Gastrocnemius medialis (tissue), 4 donors: ENCODE measurements around the gene CD34. TPM values are rescaled to one million over a fixed set of nuclear protein-coding genes. Genes with fewer than 3 reads are reported as not detected.

Experiments
- ATAC-seq, 2 donors: fragments of 150-250 bp; one replicate each; pipeline ENCODE4 v1.9.1; 2016
- DNase-seq, 2 donors: peaks; one replicate each; pipeline ENCODE4 v3.0.0-alpha.2; 2019
- H3K27ac ChIP-seq, 4 donors: fragments of 200-600 bp; sonication (generic); 1 replicate in 1 of 4; 2 replicates in 3 of 4; pipeline ENCODE4 v1.5.1; 2016 to 2018; ENCODE audit warnings: mild to moderate bottlenecking in 2 of 4, moderate library complexity in 1 of 4
- H3K27me3 ChIP-seq, 3 donors: fragments of 200-600 bp; sonication (generic) in 2 of 3; 1 replicate in 1 of 3; 2 replicates in 2 of 3; pipeline versions ENCODE4 v1.5.1 to v1.6.0; 2016 to 2019; ENCODE audit warnings: mild to moderate bottlenecking in 1 of 3, moderate library complexity in 1 of 3
- H3K36me3 ChIP-seq, 2 donors: fragments of 200-600 bp; sonication (generic) in 1 of 2; one replicate each; pipeline ENCODE4 v1.5.1; 2017 to 2018
- H3K4me1 ChIP-seq, 2 donors: fragments of 200-600 bp; sonication (generic) in 1 of 2; one replicate each; pipeline ENCODE4 v1.5.1; 2016 to 2017; ENCODE audit warnings: mild to moderate bottlenecking in 2 of 2
- H3K4me3 ChIP-seq, 4 donors: fragments of 200-600 bp; sonication (generic) in 3 of 4; 1 replicate in 1 of 4; 2 replicates in 3 of 4; pipeline ENCODE4 v1.5.1; 2016 to 2019; ENCODE audit warnings: mild to moderate bottlenecking in 2 of 4
- H3K9me3 ChIP-seq, 3 donors: fragments of 200-600 bp; sonication (generic) in 2 of 3; 1 replicate in 1 of 3; 2 replicates in 2 of 3; pipeline ENCODE4 v1.5.1; 2016 to 2019
- POLR2A ChIP-seq, 2 donors: fragments of 450-650 bp; IDR thresholded peaks; one replicate each; pipeline ENCODE4 v1.6.1; 2017; ENCODE audit warnings: antibody characterized with exemption in 2 of 2, mild to moderate bottlenecking in 2 of 2, moderate library complexity in 2 of 2
- in situ Hi-C, 4 donors: fragments of 200-750 bp; cut with MboI; loops; one replicate each; pipeline versions ENCODE4 v1.15.0 to v1.8.0; 2017; ENCODE audit warnings: low sequenced_read_pairs in 4 of 4
- intact Hi-C: fragments of 100-400 bp; cut with DNase I; formaldehyde crosslinking; loops from one replicate; pipeline ENCODE4 v1.15.1; 2023; ENCODE audit warnings: low total_unique reads
- total RNA-seq, 4 donors: library from RNA; depleted of rRNA; stranded (reverse); fragments of >200 nt; gene quantifications; one replicate each; pipeline versions ENCODE4 v1.1.0 to v1.2.3, GENCODE V29; 2016
- TF ChIP-seq, protein P1 (sequence below), 5 experiments: fragments of 450-650 bp in 3 of 5; fragments of 200-600 bp in 2 of 5; sonication (generic) in 2 of 5; IDR thresholded peaks in 4 of 5; conservative IDR thresholded peaks in 1 of 5; 1 replicate in 4 of 5; 2 replicates in 1 of 5; pipeline ENCODE4 v1.5.1; 2016 to 2019; ENCODE audit warnings: antibody characterized with exemption in 5 of 5, mild to moderate bottlenecking in 3 of 5, moderate library complexity in 3 of 5

The CD34 gene
- total RNA-seq, 4 donors from 2014 or later = 13.6 to 31.7 (median 20.7) TPM

DNA sequence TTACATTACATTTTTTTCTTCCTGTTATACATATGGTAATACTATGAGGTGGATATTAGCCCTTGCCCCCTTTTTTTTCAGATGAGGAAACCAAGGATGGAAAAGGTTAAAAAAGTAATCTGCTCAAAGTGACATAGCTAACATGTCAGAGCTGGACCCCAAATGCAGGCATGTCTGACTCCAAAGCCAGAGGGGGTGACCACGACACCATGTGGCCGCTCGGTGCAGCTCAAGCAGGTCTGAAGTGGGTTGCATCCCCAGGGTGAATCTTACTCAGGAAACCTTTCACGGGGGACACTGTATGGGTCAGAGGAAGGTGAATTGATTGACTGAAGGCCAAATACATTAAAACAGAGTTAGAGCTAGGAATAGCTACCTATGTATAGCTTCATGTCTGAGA lies 34.8 kb downstream of the CD34 start:
- H3K36me3 ChIP-seq = no peaks in the 10 kb centered on the region
- TF ChIP-seq POLR2A (IDR thresholded peaks at IDR 0.05) = no peak
- TF ChIP-seq, protein P1, sequence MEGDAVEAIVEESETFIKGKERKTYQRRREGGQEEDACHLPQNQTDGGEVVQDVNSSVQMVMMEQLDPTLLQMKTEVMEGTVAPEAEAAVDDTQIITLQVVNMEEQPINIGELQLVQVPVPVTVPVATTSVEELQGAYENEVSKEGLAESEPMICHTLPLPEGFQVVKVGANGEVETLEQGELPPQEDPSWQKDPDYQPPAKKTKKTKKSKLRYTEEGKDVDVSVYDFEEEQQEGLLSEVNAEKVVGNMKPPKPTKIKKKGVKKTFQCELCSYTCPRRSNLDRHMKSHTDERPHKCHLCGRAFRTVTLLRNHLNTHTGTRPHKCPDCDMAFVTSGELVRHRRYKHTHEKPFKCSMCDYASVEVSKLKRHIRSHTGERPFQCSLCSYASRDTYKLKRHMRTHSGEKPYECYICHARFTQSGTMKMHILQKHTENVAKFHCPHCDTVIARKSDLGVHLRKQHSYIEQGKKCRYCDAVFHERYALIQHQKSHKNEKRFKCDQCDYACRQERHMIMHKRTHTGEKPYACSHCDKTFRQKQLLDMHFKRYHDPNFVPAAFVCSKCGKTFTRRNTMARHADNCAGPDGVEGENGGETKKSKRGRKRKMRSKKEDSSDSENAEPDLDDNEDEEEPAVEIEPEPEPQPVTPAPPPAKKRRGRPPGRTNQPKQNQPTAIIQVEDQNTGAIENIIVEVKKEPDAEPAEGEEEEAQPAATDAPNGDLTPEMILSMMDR (IDR thresholded peaks at IDR 0.05 in 4 of 5, conservative IDR thresholded peaks at IDR 0.05 in 1 of 5) = no peak
- intact Hi-C loops (no loop called here), in situ Hi-C loops (loop anchor here in 1 of 4 donors (10.0 kb wide), 1 partner anchor 51 kb away; no protein-coding TSS in a partner anchor)
- H3K27ac ChIP-seq = no peak overlapping the region
- DNase-seq (no peak), ATAC-seq (no peak)
- no peaks in the 10 kb centered on the region for H3K9me3 ChIP-seq
- peaks cover 0 to 10% of the 10 kb centered on the region in 2 donors for H3K4me1 ChIP-seq
- H3K27me3 ChIP-seq = no peaks in the 10 kb centered on the region
- H3K4me3 ChIP-seq = no peak overlapping the region

DNA sequence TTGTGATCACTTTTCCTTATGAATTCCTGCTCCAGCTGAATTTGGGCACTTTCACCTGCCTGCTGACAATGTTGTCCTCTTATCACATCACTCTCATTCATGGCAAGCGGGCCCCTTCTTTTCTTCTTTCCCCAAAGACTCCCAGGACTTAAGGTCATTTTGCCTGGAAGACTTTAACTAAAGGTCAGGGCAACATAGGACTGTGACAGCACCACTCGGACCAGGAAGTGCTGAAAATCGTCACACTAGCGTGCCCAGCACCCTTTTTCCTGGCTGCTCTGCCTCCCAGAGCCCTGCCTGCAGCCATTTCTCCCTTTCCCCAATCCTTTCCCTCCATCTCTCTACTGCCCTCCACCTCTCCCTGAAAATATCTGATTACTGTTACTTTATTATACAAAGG lies 35.4 kb downstream of the CD34 start:
- no peak overlapping the region for H3K27ac ChIP-seq
- intact Hi-C loops = no loop called here
- TF ChIP-seq, protein P1 (IDR thresholded peaks at IDR 0.05 in 4 of 5, conservative IDR thresholded peaks at IDR 0.05 in 1 of 5) = no peak
- TF ChIP-seq POLR2A (IDR thresholded peaks at IDR 0.05) = no peak
- no peaks in the 10 kb centered on the region for H3K27me3 ChIP-seq
- DNase-seq = no peak
- no peak overlapping the region for H3K4me3 ChIP-seq
- no peaks in the 10 kb centered on the region for H3K9me3 ChIP-seq
- in situ Hi-C loops = loop anchor here in 1 of 4 donors (10.0 kb wide), 1 partner anchor 51 kb away; no protein-coding TSS in a partner anchor
- H3K36me3 ChIP-seq = no peaks in the 10 kb centered on the region
- ATAC-seq = no peak
- peaks cover 0 to 10% of the 10 kb centered on the region in 2 donors for H3K4me1 ChIP-seq

GRCh38 chr1:207873055-207873890 lies 37.7 kb downstream of the CD34 start:
- ATAC-seq (no peak), DNase-seq (no peak)
- Histone ChIP-seq H3K27me3 (no peaks in the 10 kb centered on the region), H3K36me3 (no peaks in the 10 kb centered on the region), H3K9me3 (no peaks in the 10 kb centered on the region), H3K4me1 (peaks cover 9 to 17% of the 10 kb centered on the region in 2 donors), H3K4me3 (no peak overlapping the region), H3K27ac (peak overlapping the region in 3 of 4 donors; percentile 9 to 29 (median 21))
- in situ Hi-C loops = loop anchor here in 1 of 4 donors (10.0 kb wide), 1 partner anchor 48 kb away; no protein-coding TSS in a partner anchor
- intact Hi-C loops = no loop called here
- TF ChIP-seq POLR2A (IDR thresholded peaks at IDR 0.05) = no peak
- TF ChIP-seq, protein P1 (IDR thresholded peaks at IDR 0.05 in 4 of 5, conservative IDR thresholded peaks at IDR 0.05 in 1 of 5) = no peak

GRCh38 chr1:207872621-207873020 lies 38.3 kb downstream of the CD34 start:
- no peaks in the 10 kb centered on the region for H3K9me3 ChIP-seq
- H3K36me3 ChIP-seq = no peaks in the 10 kb centered on the region
- no peak for TF ChIP-seq POLR2A (IDR thresholded peaks at IDR 0.05)
- TF ChIP-seq, protein P1 (IDR thresholded peaks at IDR 0.05 in 4 of 5, conservative IDR thresholded peaks at IDR 0.05 in 1 of 5) = no peak
- DNase-seq (no peak), ATAC-seq (no peak)
- intact Hi-C loops = no loop called here
- in situ Hi-C loops = loop anchor here in 1 of 4 donors (10.0 kb wide), 1 partner anchor 48 kb away; no protein-coding TSS in a partner anchor
- H3K4me3 ChIP-seq = no peak overlapping the region
- H3K27me3 ChIP-seq = no peaks in the 10 kb centered on the region
- H3K4me1 ChIP-seq = peaks cover 16 to 21% of the 10 kb centered on the region in 2 donors
- no peak overlapping the region for H3K27ac ChIP-seq
